HG03558 (cell line): Measurements from ENCODE around the gene ASPN.

Source experiments
- ATAC-seq: cut with Tn5 transposase; IDR thresholded peaks from one replicate; pipeline ENCODE4 v1.9.1; 2021; ENCODE audit warnings: moderate number of reproducible peaks; ENCODE audit not compliant: unreplicated experiment; ENCODE audit errors: extremely low read depth

ASPN gene

DNA sequence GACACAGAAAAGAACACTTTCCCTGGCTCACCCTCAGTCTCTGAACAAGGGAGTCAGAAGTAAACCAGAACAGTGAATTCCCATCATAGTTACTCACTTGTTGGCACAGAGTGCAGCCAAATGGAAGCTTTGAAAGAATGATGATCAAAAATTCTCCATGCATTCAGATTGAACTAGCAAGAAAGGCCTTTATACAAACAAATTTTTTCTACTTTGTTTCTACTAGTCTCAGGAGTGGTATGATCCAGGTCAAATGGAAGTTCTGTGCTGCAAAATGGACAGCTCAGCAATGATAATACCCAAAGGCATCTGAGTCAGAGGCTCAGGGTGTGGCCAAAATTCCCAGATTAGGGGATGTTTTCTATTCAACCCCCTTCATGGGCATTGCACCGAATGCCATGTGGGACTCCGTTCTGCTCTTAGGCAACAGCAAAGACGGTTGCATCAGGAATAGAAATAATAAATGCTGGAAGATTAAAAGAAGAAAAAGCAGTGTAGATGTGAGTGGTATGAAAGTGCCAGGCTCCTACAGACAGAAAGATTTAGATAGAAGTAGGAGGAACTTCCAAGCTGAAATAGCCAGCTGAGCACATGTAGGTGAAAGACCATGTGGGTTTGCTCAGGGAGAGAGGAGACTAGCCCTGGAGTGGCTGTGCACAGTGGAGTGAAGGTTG is 24.0 kb upstream of the ASPN start:
- ATAC-seq = no peak

DNA sequence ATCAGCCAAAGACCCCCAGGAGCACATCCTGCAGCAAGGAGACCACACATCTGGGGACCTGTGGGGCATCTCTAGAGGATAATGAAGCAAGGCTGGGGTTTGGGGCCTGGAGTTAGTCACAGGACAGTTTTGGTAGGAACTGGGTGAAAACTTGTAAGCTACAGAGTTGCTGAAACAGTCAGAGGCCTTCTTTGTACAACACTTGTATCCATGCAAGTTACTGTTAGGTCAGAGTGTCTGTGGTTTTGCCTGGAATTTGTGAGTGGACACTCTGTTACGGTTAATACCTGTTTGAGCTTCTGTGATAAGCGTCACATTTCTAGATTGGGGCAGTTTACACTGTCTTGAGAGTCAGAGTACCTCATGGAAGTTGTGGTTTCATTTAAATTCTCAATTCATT is 22.6 kb upstream of the ASPN start:
- no peak for ATAC-seq

DNA sequence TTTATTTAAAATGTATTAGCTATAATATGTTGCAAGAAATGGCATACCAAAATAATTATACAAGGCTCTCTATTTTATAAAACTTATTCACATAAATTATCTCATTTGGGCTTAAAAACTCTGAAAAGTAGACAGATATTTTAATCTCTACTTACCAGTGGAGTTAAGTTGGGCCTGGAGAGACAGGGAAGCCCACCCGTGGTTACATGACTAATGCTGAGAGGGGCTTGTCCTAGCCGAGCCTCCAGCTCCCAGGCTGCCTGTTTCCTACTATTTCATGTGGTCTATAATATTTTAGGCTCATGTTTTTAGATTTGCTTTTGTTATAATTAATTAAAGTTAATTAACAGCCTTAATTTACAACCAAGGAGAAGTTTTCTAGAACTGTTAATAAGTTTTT is 20.9 kb upstream of the ASPN start:
- no peak for ATAC-seq

DNA sequence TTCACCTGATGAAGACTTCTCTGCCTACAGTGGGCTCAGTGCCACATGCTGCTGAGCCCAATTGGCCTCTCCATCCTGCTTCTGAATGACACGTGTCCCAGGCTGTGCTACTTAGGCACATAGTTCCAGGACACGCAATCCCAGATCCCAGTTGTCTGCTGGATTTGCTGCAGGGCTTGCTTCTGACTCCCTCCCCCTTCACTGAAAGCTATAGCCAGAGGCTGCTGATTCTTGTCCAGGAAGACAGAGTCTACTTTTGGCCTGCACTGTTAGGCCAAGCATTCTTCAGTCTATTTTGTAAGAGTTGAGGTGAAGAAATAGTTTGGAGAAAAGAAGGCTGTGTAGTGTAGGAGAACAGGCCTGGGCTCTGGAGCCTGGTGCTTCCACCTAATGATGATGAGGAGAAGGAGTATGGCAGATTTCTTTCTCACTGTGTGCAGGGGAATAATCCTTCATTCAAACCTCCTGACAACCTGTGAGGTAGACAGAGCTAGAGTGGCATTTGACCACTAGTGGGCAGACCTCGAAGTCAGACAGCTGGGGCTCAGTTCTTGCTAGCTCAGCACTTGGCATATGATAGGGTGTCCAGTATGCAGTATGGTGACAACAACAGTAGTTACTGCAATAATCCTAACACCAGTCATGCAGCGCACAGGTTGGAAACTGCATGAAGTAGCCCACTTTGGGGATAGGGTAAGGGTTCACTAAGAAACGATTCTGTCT is 19.5 kb upstream of the ASPN start:
- ATAC-seq = no peak

DNA sequence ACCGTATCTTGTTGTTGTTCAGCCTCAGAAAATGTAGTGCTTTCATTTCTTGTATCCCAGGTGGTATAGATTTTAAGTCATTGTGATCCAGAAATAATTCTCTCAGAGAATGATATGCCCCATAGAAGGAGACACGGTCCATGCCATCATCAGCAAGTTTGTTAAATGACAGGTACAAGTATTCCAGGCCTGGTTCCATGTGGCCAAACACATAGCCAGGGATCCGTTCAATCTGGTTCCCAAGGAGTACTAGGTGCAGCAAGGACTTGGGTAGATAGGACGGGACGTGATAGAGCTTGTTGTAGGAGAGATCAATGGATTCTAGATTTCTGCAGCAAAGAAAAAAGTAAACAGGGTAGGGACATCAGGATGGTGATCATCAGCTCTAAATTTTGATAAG is 18.4 kb upstream of the ASPN start:
- no peak for ATAC-seq

DNA sequence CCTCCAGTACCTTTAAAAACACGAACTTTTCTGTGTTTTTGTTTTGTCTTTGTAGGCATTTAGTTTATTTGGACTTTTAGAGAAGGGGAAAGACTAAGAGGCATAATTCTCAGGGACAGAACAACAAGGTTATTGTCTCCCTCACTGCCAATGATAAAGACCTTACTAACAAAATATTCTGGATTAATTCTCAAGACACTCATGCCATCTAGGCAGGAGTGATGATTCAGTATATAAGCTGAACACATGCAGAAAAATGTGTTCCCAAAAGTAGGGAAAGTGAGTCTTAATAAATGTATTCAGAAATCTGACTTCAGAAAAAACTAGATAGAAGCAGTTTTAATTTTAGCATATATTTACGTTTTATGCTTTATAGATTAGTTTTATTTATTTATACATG is 17.4 kb upstream of the ASPN start:
- no peak for ATAC-seq

DNA sequence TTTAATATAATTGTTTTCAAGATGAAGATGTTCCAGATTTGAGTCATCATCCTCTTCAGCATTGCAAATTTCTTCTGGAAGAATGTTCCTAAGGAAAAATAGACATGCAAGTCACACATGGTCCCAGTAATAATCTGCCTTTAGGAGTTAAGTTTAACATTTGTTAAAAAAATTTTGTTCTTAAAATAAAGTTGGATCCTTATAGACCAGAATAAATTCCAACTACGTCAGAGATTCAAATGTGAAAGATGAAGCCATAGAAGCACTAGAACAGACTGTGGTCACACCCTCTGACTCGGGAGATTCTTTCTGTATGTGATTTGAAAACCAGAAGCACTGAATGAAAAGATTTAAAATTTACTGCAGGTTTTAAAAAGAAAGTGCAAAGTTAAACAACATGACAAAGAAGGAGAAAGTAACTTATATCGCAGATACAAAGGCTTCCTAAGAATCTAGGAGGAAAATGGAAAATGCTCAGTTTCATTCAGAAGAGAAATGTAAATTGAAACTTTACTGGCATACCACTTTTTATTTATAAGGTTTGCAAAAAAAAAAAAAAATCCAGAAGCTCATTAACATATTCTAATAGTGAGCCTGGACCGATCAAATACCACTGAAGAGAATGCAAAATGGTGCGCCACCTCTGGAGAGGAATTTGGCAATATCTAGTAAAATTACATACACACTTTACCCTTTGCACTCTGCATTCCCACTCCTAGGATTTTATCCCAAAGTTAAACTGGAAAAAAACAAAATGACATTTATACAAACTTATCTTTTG is 14.3 kb upstream of the ASPN start:
- no peak for ATAC-seq

DNA sequence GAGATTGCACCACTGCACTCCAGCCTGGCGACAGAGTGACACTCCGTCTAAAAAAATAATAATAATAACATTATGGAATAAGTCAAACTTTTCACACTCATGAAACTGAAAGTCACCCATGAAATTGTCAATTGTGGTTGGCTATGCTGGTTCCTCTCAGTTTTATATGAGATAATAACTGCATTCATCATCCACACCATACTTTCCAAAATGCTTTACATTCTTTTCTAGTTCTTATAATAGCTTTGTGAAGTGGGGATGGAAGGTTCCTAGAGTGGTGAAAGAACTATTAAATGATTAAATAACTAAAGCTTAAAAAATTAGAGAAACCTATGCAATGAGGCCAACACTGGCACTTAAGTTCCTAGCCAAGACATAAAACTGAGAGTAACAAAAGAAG is 12.6 kb upstream of the ASPN start:
- ATAC-seq = no peak

DNA sequence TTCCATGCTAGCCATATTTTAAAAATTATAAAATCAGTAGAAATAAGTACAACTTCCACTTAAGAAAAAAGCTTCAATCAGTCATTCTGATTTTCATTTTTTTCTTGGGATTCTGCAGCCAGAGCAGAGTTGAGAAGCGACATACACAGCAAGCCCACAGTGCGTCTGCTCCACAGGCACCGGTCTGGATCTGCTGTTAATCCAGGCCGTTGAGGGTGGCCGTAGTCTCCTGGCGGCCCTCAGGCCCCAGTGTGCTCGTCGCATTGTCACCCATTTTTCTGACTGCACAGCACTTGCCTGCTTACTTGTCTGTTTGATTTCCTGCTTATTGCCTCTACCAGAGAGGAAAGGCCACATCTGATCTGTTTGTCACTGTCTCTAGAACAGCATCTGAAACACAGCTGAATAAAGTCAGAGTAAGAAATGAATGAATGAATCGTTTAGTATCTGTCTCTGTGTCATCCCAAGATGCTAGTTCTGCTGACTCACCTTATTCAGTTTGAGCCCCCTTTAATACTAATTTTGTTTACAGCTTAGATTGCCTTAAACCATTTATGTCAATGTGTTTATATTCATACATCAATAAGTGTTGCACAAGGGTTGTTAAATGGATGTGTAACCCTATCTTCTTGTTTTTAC is 11.6 kb upstream of the ASPN start:
- no peak for ATAC-seq

DNA sequence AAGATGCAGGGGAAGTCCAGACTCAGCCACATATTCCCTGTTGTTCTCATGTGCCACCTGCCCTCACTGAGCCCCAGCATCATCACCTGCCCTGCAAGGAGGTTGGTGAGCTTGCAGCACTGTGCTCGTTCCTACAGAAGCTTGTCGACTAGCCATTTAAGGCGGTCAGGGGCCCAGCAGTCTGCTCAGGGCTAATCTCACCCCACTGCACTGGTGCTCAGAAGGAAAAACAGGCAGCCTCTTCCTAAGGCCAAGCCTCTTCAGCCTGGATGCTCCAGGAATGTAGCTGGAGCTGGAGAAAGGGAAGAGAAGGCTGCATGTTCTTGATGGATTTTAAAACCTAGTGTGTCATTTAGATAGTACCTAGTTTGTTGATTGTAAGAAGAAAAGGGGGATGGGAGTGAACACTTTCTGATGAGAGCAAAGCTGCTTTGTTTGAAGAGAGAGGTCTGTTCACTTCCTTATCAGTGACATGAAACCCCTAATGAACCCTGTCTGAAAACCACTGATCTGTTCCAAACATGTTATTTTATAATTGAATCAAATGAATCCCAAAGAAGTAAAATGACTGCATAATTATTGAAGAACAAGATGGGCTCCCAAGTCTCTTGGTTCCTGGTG is 10.6 kb upstream of the ASPN start:
- ATAC-seq = no peak

DNA sequence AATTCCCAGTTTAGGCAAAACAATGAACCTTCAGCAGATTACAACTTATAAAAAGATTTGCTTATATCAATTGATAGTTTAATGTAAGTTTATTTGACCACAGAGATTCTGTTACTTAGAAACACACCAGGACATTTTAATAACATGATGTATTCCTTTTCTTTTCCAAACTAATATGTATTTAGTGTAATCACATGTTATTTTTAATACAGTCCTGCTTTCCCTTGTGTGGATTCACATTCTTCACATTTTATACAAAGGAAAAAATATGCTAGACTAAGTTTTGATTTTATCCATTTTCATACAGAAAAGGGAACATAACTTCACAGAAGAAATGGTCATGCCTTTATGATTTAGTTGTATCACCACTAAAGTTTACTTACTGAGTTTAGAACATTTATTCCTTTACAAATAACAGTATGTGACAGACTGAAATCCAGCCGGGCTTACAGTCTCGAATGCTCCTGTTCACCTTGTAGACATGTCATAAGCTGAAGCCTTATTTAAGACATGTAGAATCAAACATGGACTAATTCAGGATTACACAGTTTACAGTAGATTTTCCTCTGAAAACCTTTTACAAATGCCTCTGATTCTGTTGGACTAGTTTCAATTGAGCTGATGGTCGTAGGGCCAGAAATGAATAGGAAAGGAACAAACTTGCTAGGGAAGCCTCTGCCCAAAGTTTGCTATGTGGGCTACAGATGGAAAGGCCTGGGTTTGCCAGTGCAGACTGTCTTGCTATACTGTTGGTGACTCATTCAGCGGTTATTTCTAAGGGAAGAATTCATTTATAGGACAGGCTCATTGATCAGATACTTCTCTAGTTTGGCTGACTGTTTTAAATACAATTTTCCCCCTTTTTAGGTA is 6.6 kb upstream of the ASPN start:
- no peak for ATAC-seq

DNA sequence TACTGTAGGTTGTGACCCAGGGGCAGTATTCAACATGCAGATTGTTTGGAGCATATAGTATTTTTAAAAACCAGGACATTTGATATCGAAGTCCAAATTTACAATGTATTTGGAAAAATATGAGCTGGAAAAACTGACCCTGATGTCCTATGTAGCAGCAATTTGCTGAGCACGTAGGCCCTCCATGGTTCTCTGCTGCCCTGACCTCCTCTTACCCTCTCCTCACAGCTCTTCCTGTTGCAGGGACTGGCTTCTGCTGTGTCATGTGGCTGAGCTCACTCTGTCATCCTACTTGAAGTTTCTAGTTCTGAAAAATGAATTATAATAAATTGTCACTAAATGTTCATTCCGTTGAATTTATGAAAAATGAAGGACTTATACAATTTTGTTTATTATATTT is 4.1 kb upstream of the ASPN start:
- no peak for ATAC-seq

DNA sequence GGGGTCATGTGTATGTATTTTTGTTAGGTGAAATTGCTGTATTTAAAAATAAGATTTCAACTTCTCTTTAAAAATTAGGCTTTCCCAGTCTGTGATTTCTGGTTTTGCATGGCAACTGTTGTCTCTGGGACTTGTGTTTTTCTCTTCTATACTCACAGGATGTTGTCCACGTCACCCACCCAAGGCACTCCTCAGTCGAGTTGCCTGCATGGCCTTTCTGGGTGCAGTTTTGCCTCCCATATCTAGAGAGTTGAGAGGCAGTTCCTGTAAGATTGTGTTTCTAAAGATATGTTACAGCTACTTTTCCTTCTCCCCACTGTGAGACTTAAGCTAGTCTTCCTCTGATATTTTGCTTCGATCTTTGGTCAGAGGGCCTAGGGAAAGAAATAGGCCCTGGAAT is 2.3 kb upstream of the ASPN start:
- ATAC-seq = no peak

DNA sequence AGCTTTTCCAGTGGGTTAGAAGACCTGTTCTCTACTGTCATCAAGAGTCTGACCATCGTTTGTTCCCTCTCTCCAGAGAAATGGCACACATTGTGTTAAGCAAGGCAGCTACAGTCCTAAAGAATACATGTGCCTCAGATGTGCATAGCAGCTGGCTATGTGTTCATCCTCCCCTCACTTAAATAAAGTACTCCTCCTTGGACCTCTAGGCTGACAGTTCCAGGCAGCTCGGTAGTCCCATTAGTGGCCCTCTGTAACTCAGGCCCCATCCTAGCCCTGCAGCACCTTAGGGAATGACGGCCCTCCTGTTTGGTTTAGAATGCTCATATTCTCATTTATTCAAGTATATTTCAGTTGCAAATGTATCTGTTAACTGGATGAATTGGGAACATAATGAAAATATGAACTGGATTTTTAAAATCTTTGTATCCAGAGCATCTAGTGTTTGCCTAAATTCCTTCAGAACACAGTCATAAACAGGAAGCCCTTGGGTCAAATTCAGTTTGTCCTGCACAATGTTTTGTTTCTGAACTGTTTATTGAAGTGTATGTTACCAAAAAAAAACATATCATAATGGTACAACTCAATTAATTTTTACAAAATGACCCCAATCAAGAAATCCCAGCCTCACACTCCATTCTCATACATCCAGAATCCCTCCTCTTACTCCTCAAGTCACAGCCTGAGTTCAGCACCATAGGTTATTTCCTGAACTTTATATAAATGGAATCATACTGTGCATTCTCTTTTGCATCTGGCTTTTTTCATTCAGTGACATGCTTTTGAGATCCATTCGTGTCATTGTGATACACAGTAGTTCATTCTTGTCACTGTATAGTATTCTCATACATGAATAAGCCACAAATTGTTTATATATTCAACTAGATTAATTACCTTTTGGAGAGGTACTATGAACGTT is 1.6 kb upstream of the ASPN start:
- ATAC-seq = no peak

DNA sequence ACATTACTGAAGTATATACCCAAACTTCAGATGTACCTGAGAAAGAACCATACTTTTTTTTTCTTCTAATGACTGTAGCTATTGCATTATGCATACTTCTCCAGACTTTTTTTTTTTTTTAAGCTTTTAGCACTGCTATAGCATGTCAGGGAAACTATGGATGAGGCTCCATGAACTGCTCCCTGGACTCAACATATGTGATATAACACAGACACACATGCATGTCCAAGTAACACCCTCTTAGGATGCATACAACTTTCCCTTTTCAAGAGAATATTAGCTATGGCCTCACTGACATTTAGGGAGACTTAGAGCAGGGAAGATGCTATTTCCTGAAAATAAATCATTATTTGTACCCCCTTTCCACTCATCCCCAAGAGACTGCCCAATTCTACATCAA is 499 bp upstream of the ASPN start:
- ATAC-seq = no peak

DNA sequence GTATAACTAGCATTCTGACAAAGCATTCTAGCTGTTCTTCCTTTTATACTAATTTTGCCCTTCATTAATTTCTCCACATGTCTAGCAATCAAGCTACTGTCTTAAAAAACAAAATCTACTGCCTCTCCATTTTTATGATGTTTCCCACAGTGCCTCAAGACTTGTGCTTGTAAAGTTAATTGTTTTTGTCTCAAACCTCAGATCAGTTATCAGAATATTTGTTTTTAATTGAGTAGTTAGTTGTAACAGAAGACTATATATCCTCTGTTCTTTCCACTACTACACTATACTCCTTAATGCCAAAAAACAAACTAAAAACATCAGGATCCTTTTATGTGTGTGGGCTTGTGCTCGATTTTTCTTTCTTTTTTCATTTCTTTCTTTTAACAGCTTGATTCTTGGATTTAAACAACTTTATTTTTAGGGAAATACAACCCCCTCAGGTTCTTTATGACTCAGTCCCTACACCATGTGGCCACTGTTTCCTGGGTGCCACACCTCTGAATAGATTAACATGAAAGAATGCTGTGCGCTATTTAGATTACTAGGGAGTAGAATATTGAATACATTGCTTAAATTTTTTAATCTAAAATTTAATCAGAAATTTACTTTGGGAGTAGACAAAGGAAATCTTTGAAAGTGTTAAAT is 1.2 kb downstream of the ASPN start:
- ATAC-seq = no peak

DNA sequence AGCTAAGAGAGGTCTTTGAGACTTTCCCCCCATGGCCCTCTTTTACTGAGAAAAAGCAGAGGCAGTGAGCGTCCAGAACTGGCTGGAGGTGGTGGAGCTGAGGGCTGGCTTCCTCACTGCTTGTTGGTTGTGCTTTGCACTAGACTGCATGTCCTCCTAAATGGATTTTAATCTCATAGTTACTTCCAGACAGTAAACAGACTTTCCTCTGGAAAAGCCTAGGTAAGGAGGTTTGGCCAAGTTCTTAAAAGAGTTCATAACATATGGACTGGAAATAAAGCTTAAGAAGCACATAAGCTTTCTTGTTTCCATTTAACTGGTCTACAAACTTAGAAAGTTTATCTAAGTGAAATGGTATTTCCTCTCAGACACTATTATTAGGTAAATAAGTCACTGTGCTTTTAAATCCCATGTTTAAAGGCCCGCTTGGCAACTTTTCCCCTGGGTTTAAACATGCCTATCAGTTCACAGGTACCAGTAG is 2.0 kb downstream of the ASPN start:
- ATAC-seq = no peak

DNA sequence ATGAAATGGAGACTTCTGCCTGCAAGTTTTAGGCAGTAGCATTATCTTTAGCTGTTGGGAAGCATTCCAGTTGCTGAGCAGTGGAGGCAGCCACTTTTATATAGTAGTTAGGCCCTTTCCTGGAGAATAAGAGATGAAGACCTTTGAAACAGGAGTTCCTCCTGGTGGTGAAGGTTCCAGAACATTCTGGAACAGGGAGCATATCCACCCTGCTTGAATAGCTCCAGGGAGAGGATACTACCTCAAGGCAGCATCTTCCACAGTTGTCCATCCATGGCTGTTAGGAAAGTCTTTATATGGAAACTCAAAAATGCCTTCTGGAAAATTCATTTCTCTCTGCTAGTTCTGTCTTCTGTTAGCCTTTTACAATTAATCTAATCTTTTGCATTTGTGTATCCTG is 3.0 kb downstream of the ASPN start:
- no peak for ATAC-seq
